ENCODE data around the gene NPHS1. TPM values are rescaled to one million over a fixed set of nuclear protein-coding genes. Genes with fewer than 3 reads are reported as not detected.

The NPHS1 gene
- total and polyA plus RNA-seq, 2 of the 8 experiments (the other 6 are each of a cell fraction or from before 2014, with no cell fraction given): 1.3 to 1.4 TPM

DNA sequence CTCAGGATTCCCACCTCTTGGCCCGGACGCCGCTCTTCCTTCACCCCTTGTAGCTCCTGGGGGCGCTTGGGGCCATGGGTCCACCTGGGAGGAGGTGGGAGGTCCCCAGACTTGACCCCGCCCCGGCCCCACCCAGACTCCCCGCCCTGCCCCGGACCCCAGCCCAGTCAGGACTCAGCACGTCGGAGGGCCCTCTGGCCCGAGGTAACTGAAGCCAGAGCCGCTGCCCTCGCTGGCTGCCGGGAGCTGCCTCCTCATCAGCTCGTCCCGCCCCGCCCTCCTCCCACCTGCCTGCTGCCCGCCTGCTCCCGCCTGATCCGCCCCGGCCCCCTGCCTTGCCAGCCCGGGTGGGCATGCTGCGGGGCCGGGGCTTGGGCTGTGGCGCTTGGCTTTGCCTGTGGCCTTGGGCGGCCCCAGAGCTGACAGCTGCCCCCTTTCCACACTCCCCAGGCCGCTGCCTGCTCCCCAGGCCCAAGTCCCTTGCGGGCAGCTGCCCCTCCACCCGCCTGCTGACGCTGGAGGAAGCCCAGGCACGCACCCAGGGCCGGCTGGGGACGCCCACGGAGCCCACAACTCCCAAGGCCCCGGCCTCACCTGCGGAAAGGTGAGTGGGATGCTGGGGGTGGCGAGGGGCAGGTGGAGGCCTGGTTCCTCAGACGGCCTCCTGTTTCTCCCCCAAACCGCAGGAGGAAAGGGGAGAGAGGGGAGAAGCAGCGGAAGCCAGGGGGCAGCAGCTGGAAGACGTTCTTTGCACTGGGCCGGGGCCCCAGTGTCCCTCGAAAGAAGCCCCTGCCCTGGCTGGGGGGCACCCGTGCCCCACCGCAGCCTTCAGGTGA, 67.6 kb downstream of the NPHS1 start (continued):
- TF ChIP-seq SP1 (IDR thresholded peaks at IDR 0.05; ENCODE audit: low read depth, low read length) (no peak), CTBP2 (IDR thresholded peaks at IDR 0.05; ENCODE audit: borderline replicate concordance, insufficient read depth, insufficient read length, low read length) (no peak), RNF2 (IDR thresholded peaks at IDR 0.05; ENCODE audit: borderline replicate concordance, low read depth, low read length, missing control alignments, poor library complexity, severe bottlenecking) (no peak), KDM5A (IDR thresholded peaks at IDR 0.05; ENCODE audit: low read length) (no peak), TAF7 (optimal IDR thresholded peaks at IDR 0.05; ENCODE audit: borderline replicate concordance, low read depth, low read length) (no peak), TAF1 (IDR thresholded peaks at IDR 0.05; ENCODE audit: low read depth, low read length) (0 out of 2 replicates have a peak, but pooled peaks have one; percentile 29), SUZ12 (IDR thresholded peaks at IDR 0.05; ENCODE audit: low read length) (no peak), ASH2L (IDR thresholded peaks at IDR 0.05; ENCODE audit: low read length) (no peak), JUND (IDR thresholded peaks at IDR 0.05; ENCODE audit: low read length) (no peak), SP4 (IDR thresholded peaks at IDR 0.05; ENCODE audit: low read length) (no peak), RBBP5 (IDR thresholded peaks at IDR 0.05; ENCODE audit: borderline replicate concordance, low read depth, low read length) (no peak; the same call in 1 of the 2 replicates), TCF12 (IDR thresholded peaks at IDR 0.05; ENCODE audit: low read depth, low read length) (0 out of 2 replicates have a peak, but pooled peaks have one; percentile 26), SRF (IDR thresholded peaks at IDR 0.05; ENCODE audit: low read depth, low read length) (no peak), GABPA (IDR thresholded peaks at IDR 0.05; ENCODE audit: borderline replicate concordance, insufficient read depth, low read length) (no peak), BCL11A (IDR thresholded peaks at IDR 0.05; ENCODE audit: low read depth in 2 of 2, low read length in 2 of 2) (no peak), GTF2F1 (IDR thresholded peaks at IDR 0.05; ENCODE audit: borderline replicate concordance, low read depth, low read length) (no peak), TBP (IDR thresholded peaks at IDR 0.05; ENCODE audit: low read depth, low read length) (no peak)
- TF ChIP-seq, protein P1, sequence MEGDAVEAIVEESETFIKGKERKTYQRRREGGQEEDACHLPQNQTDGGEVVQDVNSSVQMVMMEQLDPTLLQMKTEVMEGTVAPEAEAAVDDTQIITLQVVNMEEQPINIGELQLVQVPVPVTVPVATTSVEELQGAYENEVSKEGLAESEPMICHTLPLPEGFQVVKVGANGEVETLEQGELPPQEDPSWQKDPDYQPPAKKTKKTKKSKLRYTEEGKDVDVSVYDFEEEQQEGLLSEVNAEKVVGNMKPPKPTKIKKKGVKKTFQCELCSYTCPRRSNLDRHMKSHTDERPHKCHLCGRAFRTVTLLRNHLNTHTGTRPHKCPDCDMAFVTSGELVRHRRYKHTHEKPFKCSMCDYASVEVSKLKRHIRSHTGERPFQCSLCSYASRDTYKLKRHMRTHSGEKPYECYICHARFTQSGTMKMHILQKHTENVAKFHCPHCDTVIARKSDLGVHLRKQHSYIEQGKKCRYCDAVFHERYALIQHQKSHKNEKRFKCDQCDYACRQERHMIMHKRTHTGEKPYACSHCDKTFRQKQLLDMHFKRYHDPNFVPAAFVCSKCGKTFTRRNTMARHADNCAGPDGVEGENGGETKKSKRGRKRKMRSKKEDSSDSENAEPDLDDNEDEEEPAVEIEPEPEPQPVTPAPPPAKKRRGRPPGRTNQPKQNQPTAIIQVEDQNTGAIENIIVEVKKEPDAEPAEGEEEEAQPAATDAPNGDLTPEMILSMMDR (IDR thresholded peaks at IDR 0.05; ENCODE audit: control extremely low read depth in 1 of 3, insufficient read depth in 1 of 3, low read depth in 1 of 3, low read length in 3 of 3): peak in 2 of 3 experiments; percentile 32 to 40; a peak in 3 of 4 replicates
